GM12878 (cell line): Measurements from ENCODE around the gene BRF1.

Source experiments
- ATF7 ChIP-seq: fragments of 450-650 bp; IDR thresholded peaks from 2 replicates; pipeline ENCODE4 v1.6.1; 2016; ENCODE audit warnings: low read depth, mild to moderate bottlenecking
- BMI1 ChIP-seq: fragments of 450-650 bp; IDR thresholded peaks from 2 replicates; pipeline ENCODE4 v1.6.1; 2016; ENCODE audit warnings: mild to moderate bottlenecking, moderate library complexity, borderline replicate concordance
- CHD1 ChIP-seq: IDR thresholded peaks from 2 replicates; pipeline ENCODE4 v1.6.1; 2012; ENCODE audit warnings: low read depth, low read length, improper control_type of control experiment
- EGR1 ChIP-seq, 2 experiments: IDR thresholded peaks; 1 replicate in 1 of 2; 2 replicates in 1 of 2; pipeline ENCODE4 v1.6.1; 2011 to 2012; ENCODE audit warnings: low read depth in 2 of 2, low read length in 2 of 2, borderline replicate concordance in 1 of 2, mild to moderate bottlenecking in 1 of 2, moderate library complexity in 1 of 2
- ETV6 ChIP-seq, 2 experiments: fragments of 450-650 bp in 1 of 2; IDR thresholded peaks in 1 of 2; conservative IDR thresholded peaks in 1 of 2; 2 replicates each; pipeline ENCODE4 v1.6.1; 2014; ENCODE audit warnings: antibody characterized with exemption in 1 of 2, borderline replicate concordance in 1 of 2, low read depth in 1 of 2, mild to moderate bottlenecking in 1 of 2, moderate library complexity in 1 of 2
- EZH2 ChIP-seq: IDR thresholded peaks from 2 replicates; pipeline ENCODE4 v1.6.1; 2012; ENCODE audit warnings: low read depth, mild to moderate bottlenecking, control low read depth, inconsistent platforms, low read length, borderline replicate concordance; ENCODE audit not compliant: control insufficient read depth
- NBN ChIP-seq: fragments of 450-650 bp; IDR thresholded peaks from 2 replicates; pipeline ENCODE4 v1.6.1; 2016
- NR2C2 ChIP-seq: IDR thresholded peaks from 2 replicates; pipeline ENCODE4 v1.6.1; 2011; ENCODE audit warnings: borderline replicate concordance, low read depth; ENCODE audit not compliant: control insufficient read depth, insufficient read length
- POLR2A ChIP-seq: IDR thresholded peaks from 2 replicates; pipeline ENCODE4 v1.6.1; 2011; ENCODE audit warnings: low read depth, mild to moderate bottlenecking, low read length
- POLR2AphosphoS5 ChIP-seq: IDR thresholded peaks from 2 replicates; pipeline ENCODE4 v1.6.1; 2011; ENCODE audit warnings: mild to moderate bottlenecking, low read length, inconsistent platforms
- RBBP5 ChIP-seq: fragments of 200-600 bp; sonication (generic); conservative IDR thresholded peaks from 2 replicates; pipeline ENCODE4 v1.6.1; 2016
- YY1 ChIP-seq: IDR thresholded peaks from 2 replicates; pipeline ENCODE4 v1.6.1; 2011; ENCODE audit warnings: low read depth, mild to moderate bottlenecking, low read length
- TF ChIP-seq, protein P1 (sequence below), 3 experiments: IDR thresholded peaks in 2 of 3; conservative IDR thresholded peaks in 1 of 3; 2 replicates each; pipeline ENCODE4 v1.5.1; 2011; ENCODE audit warnings: low read depth in 3 of 3, low read length in 3 of 3, mild to moderate bottlenecking in 3 of 3, control low read depth in 2 of 3, moderate library complexity in 2 of 3, inconsistent platforms in 1 of 3, mixed read lengths in 1 of 3; ENCODE audit not compliant: control insufficient read depth in 2 of 3, insufficient read depth in 1 of 3; ENCODE audit errors: extremely low read depth in 1 of 3

DNA sequence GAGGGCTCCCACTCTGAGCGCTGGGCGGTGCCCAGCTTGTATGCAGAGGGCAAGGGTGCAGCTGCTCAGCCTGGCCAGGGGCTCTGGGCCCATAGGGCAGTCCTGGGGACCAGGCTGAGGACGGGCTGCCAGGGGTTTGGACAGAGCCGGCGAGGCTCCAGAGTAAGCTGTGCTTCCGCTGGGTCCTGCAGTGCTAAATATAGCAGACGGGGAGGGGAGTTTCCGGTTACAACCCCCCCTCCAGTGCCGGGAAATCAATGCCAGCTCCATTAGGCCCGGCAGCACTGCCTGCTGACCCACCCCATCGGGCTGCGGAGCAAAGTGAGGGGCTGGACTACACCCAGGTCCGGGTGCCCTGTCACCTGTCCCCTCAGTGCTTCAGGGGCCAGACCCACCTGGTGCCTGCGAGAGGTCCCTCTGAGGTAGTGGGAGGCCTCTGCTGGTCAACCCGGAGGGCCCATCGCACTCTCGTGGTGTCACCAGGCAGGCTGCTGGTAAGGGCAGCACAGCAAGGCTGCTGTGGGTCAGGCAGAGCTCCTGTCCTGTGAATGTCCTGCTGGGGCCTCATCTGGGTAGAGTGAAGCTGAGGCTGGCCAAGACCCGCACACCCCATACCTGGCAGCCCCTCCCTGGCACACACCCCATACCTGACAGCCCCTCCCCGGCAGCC, 129.7 kb downstream of the BRF1 start:
- TF ChIP-seq POLR2A: no peak
- no peak for TF ChIP-seq RBBP5
- TF ChIP-seq YY1: no peak
- no peak for TF ChIP-seq POLR2AphosphoS5
- no peak for TF ChIP-seq ATF7
- TF ChIP-seq BMI1: no peak
- no peak for TF ChIP-seq CHD1
- no peak for TF ChIP-seq NBN
- TF ChIP-seq EZH2: no peak
- TF ChIP-seq, protein P1, sequence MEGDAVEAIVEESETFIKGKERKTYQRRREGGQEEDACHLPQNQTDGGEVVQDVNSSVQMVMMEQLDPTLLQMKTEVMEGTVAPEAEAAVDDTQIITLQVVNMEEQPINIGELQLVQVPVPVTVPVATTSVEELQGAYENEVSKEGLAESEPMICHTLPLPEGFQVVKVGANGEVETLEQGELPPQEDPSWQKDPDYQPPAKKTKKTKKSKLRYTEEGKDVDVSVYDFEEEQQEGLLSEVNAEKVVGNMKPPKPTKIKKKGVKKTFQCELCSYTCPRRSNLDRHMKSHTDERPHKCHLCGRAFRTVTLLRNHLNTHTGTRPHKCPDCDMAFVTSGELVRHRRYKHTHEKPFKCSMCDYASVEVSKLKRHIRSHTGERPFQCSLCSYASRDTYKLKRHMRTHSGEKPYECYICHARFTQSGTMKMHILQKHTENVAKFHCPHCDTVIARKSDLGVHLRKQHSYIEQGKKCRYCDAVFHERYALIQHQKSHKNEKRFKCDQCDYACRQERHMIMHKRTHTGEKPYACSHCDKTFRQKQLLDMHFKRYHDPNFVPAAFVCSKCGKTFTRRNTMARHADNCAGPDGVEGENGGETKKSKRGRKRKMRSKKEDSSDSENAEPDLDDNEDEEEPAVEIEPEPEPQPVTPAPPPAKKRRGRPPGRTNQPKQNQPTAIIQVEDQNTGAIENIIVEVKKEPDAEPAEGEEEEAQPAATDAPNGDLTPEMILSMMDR (IDR thresholded peaks at IDR 0.05 in 2 of 3, conservative IDR thresholded peaks at IDR 0.05 in 1 of 3; ENCODE audit: control insufficient read depth in 2 of 3, extremely low read depth in 1 of 3, insufficient read depth in 1 of 3, low read depth in 3 of 3, low read length in 3 of 3): no peak
- TF ChIP-seq EGR1 (IDR thresholded peaks at IDR 0.05; ENCODE audit: borderline replicate concordance in 1 of 2, low read depth in 2 of 2, low read length in 2 of 2): no peak
- TF ChIP-seq ETV6 (conservative IDR thresholded peaks at IDR 0.05 in 1 of 2, IDR thresholded peaks at IDR 0.05 in 1 of 2; ENCODE audit: borderline replicate concordance in 1 of 2, low read depth in 1 of 2): no peak
- TF ChIP-seq NR2C2: no peak
